ENCODE data around the gene IL17RE.

IL17RE gene

GRCh38 chr3:9861626-9862130, 41.0 kb upstream of the IL17RE start:
- TF ChIP-seq POLR2AphosphoS5 (IDR thresholded peaks at IDR 0.05; ENCODE audit: low read depth, low read length) (no peak), SIN3A (IDR thresholded peaks at IDR 0.05; ENCODE audit: borderline replicate concordance, insufficient read depth, low read length) (no peak)

- TF ChIP-seq REST (IDR thresholded peaks at IDR 0.05; ENCODE audit: insufficient read depth in 1 of 2, low read depth in 2 of 2, low read length in 2 of 2): no peak
- TF ChIP-seq POLR2AphosphoS5 (IDR thresholded peaks at IDR 0.05; ENCODE audit: low read depth, low read length): no peak
Observed at GRCh38 chr3:9862391-9863057, 40.1 kb upstream of the IL17RE start.

- no peak for TF ChIP-seq TAF1 (IDR thresholded peaks at IDR 0.05; ENCODE audit: borderline replicate concordance, insufficient read depth, low read length)
- no peak for TF ChIP-seq SIN3A (IDR thresholded peaks at IDR 0.05; ENCODE audit: borderline replicate concordance, insufficient read depth, low read length)
- TF ChIP-seq FOXP2 (optimal IDR thresholded peaks at IDR 0.05; ENCODE audit: borderline replicate concordance, extremely low read depth, extremely low read length, insufficient read depth): no peak
- TF ChIP-seq REST (IDR thresholded peaks at IDR 0.05; ENCODE audit: insufficient read depth in 1 of 2, low read depth in 2 of 2, low read length in 2 of 2): no peak
Observed at GRCh38 chr3:9863058-9863772, 39.4 kb upstream of the IL17RE start.

GRCh38 chr3:9864200-9864927, 38.3 kb upstream of the IL17RE start:
- TF ChIP-seq FOXP2 (optimal IDR thresholded peaks at IDR 0.05; ENCODE audit: borderline replicate concordance, extremely low read depth, extremely low read length, insufficient read depth) (no peak), TAF1 (IDR thresholded peaks at IDR 0.05; ENCODE audit: borderline replicate concordance, insufficient read depth, low read length) (no peak), POLR2AphosphoS5 (IDR thresholded peaks at IDR 0.05; ENCODE audit: low read depth, low read length) (no peak), SIN3A (IDR thresholded peaks at IDR 0.05; ENCODE audit: borderline replicate concordance, insufficient read depth, low read length) (no peak), REST (IDR thresholded peaks at IDR 0.05; ENCODE audit: insufficient read depth in 1 of 2, low read depth in 2 of 2, low read length in 2 of 2) (no peak)

GRCh38 chr3:9866639-9867038, 36.0 kb upstream of the IL17RE start:
- TF ChIP-seq SIN3A (IDR thresholded peaks at IDR 0.05; ENCODE audit: borderline replicate concordance, insufficient read depth, low read length): no peak
- TF ChIP-seq POLR2AphosphoS5 (IDR thresholded peaks at IDR 0.05; ENCODE audit: low read depth, low read length): no peak
- no peak for TF ChIP-seq TAF1 (IDR thresholded peaks at IDR 0.05; ENCODE audit: borderline replicate concordance, insufficient read depth, low read length)

GRCh38 chr3:9867106-9867505, 35.5 kb upstream of the IL17RE start:
- TF ChIP-seq POLR2AphosphoS5 (IDR thresholded peaks at IDR 0.05; ENCODE audit: low read depth, low read length) (no peak), FOXP2 (optimal IDR thresholded peaks at IDR 0.05; ENCODE audit: borderline replicate concordance, extremely low read depth, extremely low read length, insufficient read depth) (no peak), SIN3A (IDR thresholded peaks at IDR 0.05; ENCODE audit: borderline replicate concordance, insufficient read depth, low read length) (no peak), TAF1 (IDR thresholded peaks at IDR 0.05; ENCODE audit: borderline replicate concordance, insufficient read depth, low read length) (no peak), REST (IDR thresholded peaks at IDR 0.05; ENCODE audit: insufficient read depth in 1 of 2, low read depth in 2 of 2, low read length in 2 of 2) (no peak)

All from PFSK-1 (cell line).